Measurements from ENCODE around the gene ENG.
"Not testable (repeated sequence)": the region's sequence is repeated elsewhere in the genome, so short reads cannot be mapped to it uniquely, and the experiment has no call there.

Gene ENG

DNA sequence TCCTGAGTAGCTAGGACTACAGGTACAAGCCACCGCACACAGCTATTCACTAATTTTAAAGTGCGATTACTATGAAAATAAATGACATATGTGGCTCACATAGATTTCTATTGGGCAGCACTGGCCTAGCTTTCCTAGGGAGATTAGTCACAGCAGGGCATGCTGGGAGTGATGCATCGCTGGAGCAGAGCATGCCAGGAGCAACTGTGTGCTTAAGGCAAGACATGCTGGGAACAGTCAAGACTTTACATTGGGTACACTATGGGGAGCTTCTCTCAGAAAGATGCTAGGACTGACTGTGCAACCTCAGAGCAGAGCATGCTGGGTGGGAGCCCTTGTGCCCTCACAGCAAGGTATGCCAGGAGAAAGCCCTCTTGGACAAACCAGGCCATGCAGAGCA lies 35.6 kb upstream of the ENG start:
- no peaks in the 10 kb centered on the region for H3K27me3 ChIP-seq (ENCODE audit: control insufficient read depth, insufficient read depth, low read length, poor library complexity, severe bottlenecking)
- no peak overlapping the region for H3K27ac ChIP-seq (ENCODE audit: insufficient read depth, low read depth, low read length, poor library complexity, severe bottlenecking)
- H3K9me3 ChIP-seq (ENCODE audit: control insufficient read depth, low read length) = no peaks in the 10 kb centered on the region
- 91 to 93% methylated on average over 3 of the region's 3 CpGs for WGBS, 2 experiments
- H3K4me3 ChIP-seq (ENCODE audit: insufficient read depth, low read depth, low read length) = no peak overlapping the region
- H3K36me3 ChIP-seq (ENCODE audit: control insufficient read depth, insufficient read depth, low read length) = peaks cover 56% of the 10 kb centered on the region
- no peaks in the 10 kb centered on the region for H3K4me1 ChIP-seq (ENCODE audit: control insufficient read depth, insufficient read depth, low read length)

DNA sequence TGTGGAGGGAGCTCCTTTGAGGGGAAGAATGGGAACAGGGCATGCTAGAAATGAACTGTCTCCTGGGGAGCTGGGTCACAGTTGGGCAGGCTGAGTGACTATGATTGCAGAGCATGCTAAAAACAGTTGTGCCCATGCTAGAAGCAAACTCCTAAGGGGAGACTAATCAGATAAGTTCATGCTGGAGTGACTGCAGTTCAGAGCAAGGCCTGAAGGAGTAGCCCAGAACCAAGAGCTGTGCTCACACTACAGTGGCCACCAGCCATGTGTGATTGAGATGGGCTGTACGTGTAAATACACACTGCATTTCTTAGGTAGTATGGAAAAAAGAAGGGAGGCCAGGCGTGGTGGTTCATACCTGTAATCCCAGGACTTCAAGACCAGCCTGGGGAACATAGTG lies 33.3 kb upstream of the ENG start:
- no peaks in the 10 kb centered on the region for H3K27me3 ChIP-seq (ENCODE audit: control insufficient read depth, insufficient read depth, low read length, poor library complexity, severe bottlenecking)
- H3K4me1 ChIP-seq (ENCODE audit: control insufficient read depth, insufficient read depth, low read length) = no peaks in the 10 kb centered on the region
- H3K36me3 ChIP-seq (ENCODE audit: control insufficient read depth, insufficient read depth, low read length) = peaks cover 35% of the 10 kb centered on the region
- WGBS, 2 experiments = 81 to 93% methylated on average over 2 of the region's 2 CpGs
- H3K27ac ChIP-seq (ENCODE audit: insufficient read depth, low read depth, low read length, poor library complexity, severe bottlenecking) = no peak overlapping the region
- H3K9me3 ChIP-seq (ENCODE audit: control insufficient read depth, low read length) = no peaks in the 10 kb centered on the region
- no peak overlapping the region for H3K4me3 ChIP-seq (ENCODE audit: insufficient read depth, low read depth, low read length)

DNA sequence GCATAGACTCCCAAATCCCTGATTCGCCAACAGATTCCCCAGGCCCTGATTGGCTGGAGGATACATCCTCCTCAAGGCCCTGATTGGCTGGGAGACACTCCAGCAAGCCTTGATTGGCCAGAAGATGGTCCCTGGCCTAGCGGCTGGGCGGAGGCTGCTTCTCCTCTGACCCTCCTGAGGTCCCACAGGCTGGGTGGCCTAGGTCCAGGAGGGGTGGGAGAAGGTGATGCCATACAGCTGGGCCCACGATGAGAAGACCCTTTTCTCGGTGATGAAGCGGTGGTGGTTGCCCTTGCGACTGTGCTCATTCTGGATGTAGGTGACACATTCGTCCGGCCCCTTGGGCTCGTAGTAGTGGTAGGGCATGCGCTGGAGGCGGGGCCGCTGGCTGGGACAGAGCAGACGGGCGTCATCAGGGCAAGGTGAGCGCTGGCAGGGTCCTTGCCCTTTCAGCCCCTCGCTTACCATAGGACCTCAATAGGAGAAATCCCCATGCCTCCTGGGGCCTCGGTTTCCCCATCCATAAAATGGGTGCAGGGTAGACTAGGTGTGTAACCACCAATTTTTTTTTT lies 32.0 kb upstream of the ENG start:
- H3K4me1 ChIP-seq (ENCODE audit: control insufficient read depth, insufficient read depth, low read length) = no peaks in the 10 kb centered on the region
- no peaks in the 10 kb centered on the region for H3K9me3 ChIP-seq (ENCODE audit: control insufficient read depth, low read length)
- H3K27me3 ChIP-seq (ENCODE audit: control insufficient read depth, insufficient read depth, low read length, poor library complexity, severe bottlenecking) = no peaks in the 10 kb centered on the region
- H3K36me3 ChIP-seq (ENCODE audit: control insufficient read depth, insufficient read depth, low read length) = peaks cover 32% of the 10 kb centered on the region
- H3K4me3 ChIP-seq (ENCODE audit: insufficient read depth, low read depth, low read length) = no peak overlapping the region
- H3K27ac ChIP-seq (ENCODE audit: insufficient read depth, low read depth, low read length, poor library complexity, severe bottlenecking) = no peak overlapping the region
- WGBS, 2 experiments = 96 to 97% methylated on average over 18 of the region's 18 CpGs

DNA sequence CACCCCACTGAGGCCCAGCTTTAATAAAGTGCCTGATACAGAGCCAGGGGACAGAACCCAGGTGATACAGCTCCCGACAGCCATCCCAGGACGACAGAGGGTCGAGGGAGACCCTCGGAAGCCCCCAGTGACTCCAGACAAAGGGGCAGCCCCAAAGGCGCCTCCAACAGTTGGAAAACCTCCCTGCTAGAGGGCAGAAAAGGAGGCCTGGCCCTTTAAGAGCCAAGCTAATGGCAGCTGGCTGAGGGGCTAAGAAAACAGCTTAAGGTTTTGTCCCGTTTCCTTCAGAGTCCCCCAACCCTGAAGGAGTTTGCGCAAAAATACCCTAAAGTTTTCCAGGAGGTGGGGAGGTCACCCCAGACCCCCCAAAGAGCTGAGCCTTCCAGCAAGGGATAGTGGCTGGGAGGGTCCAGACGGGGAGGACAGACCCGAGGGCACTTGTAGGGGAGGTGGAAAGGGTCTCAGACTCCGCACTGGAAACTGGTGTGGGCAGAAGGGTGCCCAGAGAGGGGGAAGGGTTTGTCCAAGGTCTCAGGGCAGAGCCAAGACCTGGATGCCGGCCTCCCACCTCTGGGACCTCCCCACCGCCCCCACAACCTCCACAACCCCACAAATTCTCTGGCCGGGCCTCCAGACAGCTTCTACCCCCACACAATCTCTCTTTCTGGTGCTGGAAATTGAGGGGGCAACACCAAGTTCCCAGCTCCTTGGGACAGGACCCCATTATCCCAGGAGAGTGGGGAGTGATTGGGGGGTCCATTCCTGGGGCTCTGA lies 31.2 kb upstream of the ENG start:
- WGBS, 2 experiments = 74% methylated on average over 13 of the region's 13 CpGs
- no peaks in the 10 kb centered on the region for H3K27me3 ChIP-seq (ENCODE audit: control insufficient read depth, insufficient read depth, low read length, poor library complexity, severe bottlenecking)
- H3K4me3 ChIP-seq (ENCODE audit: insufficient read depth, low read depth, low read length) = no peak overlapping the region
- H3K9me3 ChIP-seq (ENCODE audit: control insufficient read depth, low read length) = no peaks in the 10 kb centered on the region
- no peak overlapping the region for H3K27ac ChIP-seq (ENCODE audit: insufficient read depth, low read depth, low read length, poor library complexity, severe bottlenecking)
- peaks cover 27% of the 10 kb centered on the region for H3K36me3 ChIP-seq (ENCODE audit: control insufficient read depth, insufficient read depth, low read length)
- H3K4me1 ChIP-seq (ENCODE audit: control insufficient read depth, insufficient read depth, low read length) = no peaks in the 10 kb centered on the region

DNA sequence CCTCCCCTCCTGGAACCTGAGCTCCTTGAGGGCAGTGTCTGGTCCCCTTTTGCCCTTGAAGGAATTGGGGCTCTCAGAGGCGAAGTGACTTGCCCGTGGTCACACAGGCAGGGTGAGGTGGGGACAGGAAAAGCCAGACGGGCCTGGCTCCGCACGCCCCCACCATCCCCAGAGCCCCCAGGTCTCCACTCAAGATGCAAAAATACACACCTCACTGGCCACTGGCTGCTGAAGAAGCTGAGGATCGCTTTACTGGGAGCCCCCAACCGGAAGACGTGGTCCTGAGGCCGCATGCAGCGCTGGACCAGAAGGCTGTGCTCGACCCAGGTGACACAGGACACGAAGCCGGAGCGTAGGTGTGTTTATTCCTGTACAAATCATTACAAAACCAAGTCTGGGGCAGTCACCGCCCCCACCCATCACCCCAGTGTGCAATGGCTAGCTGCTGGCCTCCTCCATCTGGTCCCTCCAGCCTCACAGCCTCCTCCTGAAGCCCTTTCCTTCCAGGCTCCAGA lies 30.6 kb upstream of the ENG start:
- Histone ChIP-seq H3K4me3 (ENCODE audit: insufficient read depth, low read depth, low read length) (no peak overlapping the region), H3K36me3 (ENCODE audit: control insufficient read depth, insufficient read depth, low read length) (peaks cover 21% of the 10 kb centered on the region), H3K9me3 (ENCODE audit: control insufficient read depth, low read length) (no peaks in the 10 kb centered on the region), H3K27ac (ENCODE audit: insufficient read depth, low read depth, low read length, poor library complexity, severe bottlenecking) (no peak overlapping the region), H3K4me1 (ENCODE audit: control insufficient read depth, insufficient read depth, low read length) (no peaks in the 10 kb centered on the region), H3K27me3 (ENCODE audit: control insufficient read depth, insufficient read depth, low read length, poor library complexity, severe bottlenecking) (no peaks in the 10 kb centered on the region)
- 91% methylated on average over 15 of the region's 15 CpGs for WGBS, 2 experiments

DNA sequence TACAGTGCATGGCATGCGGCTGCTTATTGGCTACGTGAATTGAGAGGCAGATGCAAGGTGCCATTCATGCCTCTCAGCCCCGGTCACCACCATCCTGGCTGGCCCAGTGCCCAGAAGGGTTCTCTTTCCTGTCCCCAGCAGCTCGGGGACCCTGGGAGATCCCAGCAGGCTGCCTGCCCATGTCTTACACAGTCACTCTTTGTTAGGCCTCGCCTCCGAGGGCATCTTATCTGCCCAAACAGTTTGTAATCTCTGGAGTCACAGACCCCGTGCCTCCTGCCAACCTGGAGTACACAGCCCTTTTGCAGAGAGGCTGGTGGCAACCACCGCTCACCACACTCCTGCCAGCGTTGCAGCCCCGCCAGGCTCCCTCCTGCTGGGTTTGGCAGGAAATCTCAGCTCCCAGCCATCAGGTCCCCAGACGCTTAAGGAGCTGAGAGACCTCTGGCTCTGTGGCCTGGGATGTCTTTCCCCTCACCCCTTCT lies 30.0 kb upstream of the ENG start:
- Histone ChIP-seq H3K36me3 (ENCODE audit: control insufficient read depth, insufficient read depth, low read length) (peaks cover 18% of the 10 kb centered on the region), H3K27me3 (ENCODE audit: control insufficient read depth, insufficient read depth, low read length, poor library complexity, severe bottlenecking) (no peaks in the 10 kb centered on the region), H3K4me1 (ENCODE audit: control insufficient read depth, insufficient read depth, low read length) (no peaks in the 10 kb centered on the region), H3K9me3 (ENCODE audit: control insufficient read depth, low read length) (no peaks in the 10 kb centered on the region), H3K4me3 (ENCODE audit: insufficient read depth, low read depth, low read length) (no peak overlapping the region), H3K27ac (ENCODE audit: insufficient read depth, low read depth, low read length, poor library complexity, severe bottlenecking) (no peak overlapping the region)
- 79 to 82% methylated on average over 11 of the region's 11 CpGs for WGBS, 2 experiments

DNA sequence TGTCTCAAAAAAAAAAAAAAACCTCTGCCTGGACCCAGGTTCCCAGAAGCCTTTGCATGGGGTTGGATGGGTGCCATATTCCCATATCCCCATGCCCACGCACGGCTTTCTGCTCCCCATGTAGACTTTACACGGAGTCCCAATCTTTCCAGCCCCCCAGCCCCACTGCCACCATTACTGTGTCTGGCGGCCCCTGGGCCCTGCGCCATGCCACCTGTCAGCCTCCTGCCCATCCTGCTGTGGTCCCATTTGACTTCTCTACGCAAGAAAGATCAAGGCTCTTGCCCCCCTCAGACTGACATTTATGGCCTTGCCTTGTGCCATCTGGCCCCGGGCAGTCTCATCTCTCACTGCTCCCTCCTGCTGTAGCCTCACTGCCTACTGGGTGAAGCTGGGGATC lies 29.5 kb upstream of the ENG start:
- WGBS, 2 experiments = 94 to 96% methylated on average over 7 of the region's 7 CpGs
- Histone ChIP-seq H3K27me3 (ENCODE audit: control insufficient read depth, insufficient read depth, low read length, poor library complexity, severe bottlenecking) (no peaks in the 10 kb centered on the region), H3K36me3 (ENCODE audit: control insufficient read depth, insufficient read depth, low read length) (peaks cover 18% of the 10 kb centered on the region), H3K9me3 (ENCODE audit: control insufficient read depth, low read length) (no peaks in the 10 kb centered on the region), H3K4me1 (ENCODE audit: control insufficient read depth, insufficient read depth, low read length) (no peaks in the 10 kb centered on the region), H3K4me3 (ENCODE audit: insufficient read depth, low read depth, low read length) (no peak overlapping the region), H3K27ac (ENCODE audit: insufficient read depth, low read depth, low read length, poor library complexity, severe bottlenecking) (no peak overlapping the region)

DNA sequence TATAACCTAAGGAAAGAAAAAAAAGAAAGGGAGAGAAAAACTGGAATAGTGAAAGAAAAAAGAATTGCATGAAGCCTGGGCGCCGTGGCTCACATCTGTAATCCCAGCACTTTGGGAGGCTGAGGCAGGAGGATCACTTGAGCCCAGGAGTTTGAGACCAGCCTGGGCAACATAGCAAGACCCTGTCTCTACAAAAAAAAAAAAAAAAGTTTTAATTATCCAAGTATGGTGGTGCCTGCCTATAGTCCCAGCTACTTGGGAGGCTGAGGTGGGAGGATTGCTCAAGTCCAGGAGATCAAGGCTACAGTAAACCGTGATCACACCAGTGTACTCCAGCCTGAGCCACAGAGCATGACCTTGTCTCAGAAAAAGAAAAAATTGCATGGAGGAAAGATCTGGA lies 27.3 kb upstream of the ENG start:
- not testable (repeated sequence) for H3K9me3 ChIP-seq (ENCODE audit: control insufficient read depth, low read length); H3K27ac ChIP-seq (ENCODE audit: insufficient read depth, low read depth, low read length, poor library complexity, severe bottlenecking); H3K4me3 ChIP-seq (ENCODE audit: insufficient read depth, low read depth, low read length); H3K36me3 ChIP-seq (ENCODE audit: control insufficient read depth, insufficient read depth, low read length); H3K27me3 ChIP-seq (ENCODE audit: control insufficient read depth, insufficient read depth, low read length, poor library complexity, severe bottlenecking)
- H3K4me1 ChIP-seq (ENCODE audit: control insufficient read depth, insufficient read depth, low read length) = peaks cover 12% of the 10 kb centered on the region
- 93 to 95% methylated on average over 3 of the region's 3 CpGs for WGBS, 2 experiments

DNA sequence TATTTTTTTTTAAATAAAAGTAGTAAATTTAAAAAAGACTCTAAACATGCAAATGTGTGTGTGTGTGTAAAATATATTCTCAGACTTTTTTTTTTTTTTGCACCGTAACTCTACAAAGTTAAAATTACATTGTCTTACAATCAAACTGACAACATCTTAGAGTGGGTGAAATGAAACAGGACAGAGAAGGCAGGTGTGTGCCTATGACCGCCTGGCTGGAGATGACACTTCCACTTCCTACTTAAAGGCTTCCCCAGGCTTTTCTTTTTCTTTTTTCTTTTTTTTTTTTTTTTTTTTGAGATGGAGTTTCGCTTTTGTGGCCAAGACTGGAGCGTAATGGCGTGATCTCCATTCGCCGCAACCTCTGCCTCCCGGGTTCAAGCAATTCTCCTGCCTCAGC lies 25.7 kb upstream of the ENG start:
- no peak overlapping the region for H3K4me3 ChIP-seq (ENCODE audit: insufficient read depth, low read depth, low read length)
- 70 to 74% methylated on average over 6 to 7 of the region's 8 CpGs for WGBS, 2 experiments
- peaks cover 21% of the 10 kb centered on the region for H3K4me1 ChIP-seq (ENCODE audit: control insufficient read depth, insufficient read depth, low read length)
- no peak overlapping the region for H3K27ac ChIP-seq (ENCODE audit: insufficient read depth, low read depth, low read length, poor library complexity, severe bottlenecking)
- H3K36me3 ChIP-seq (ENCODE audit: control insufficient read depth, insufficient read depth, low read length) = no peaks in the 10 kb centered on the region
- H3K27me3 ChIP-seq (ENCODE audit: control insufficient read depth, insufficient read depth, low read length, poor library complexity, severe bottlenecking) = no peaks in the 10 kb centered on the region
- H3K9me3 ChIP-seq (ENCODE audit: control insufficient read depth, low read length) = no peaks in the 10 kb centered on the region

DNA sequence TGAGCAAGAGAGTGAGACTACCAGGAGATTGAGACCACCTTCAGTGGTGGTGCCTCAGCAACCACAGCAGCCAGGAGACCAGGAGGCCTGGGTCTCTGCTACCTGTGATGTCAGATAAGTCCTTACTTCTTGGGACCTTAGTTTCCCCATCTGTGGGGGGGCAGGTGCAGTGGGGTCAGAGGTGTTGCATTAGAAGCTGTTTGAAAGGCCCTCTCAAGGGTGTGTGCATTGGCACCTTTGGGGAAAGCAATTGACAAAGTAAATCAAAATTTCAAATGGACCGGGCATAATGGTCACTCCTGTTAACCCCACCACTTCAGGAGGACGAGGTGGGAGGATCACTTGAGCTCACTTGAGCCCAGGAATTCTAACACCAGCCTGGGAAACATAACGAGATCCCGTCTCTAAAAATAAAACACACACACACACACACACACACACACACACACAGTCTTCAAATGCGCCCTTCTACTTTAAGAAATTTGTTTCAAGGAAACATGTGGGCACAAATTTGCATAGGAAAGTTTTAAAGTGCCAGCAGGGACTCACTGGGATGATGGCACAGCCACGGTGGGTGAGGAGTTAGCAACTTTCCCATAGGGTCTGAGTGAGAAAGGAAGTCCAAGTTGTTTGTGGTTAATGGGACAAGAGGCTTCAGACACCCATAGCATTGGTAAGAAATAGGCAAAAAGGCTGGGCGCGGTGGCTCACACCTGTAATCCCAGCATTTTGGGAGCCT lies 24.4 kb upstream of the ENG start:
- Histone ChIP-seq H3K9me3 (ENCODE audit: control insufficient read depth, low read length) (no peaks in the 10 kb centered on the region), H3K27ac (ENCODE audit: insufficient read depth, low read depth, low read length, poor library complexity, severe bottlenecking) (no peak overlapping the region), H3K4me3 (ENCODE audit: insufficient read depth, low read depth, low read length) (no peak overlapping the region), H3K36me3 (ENCODE audit: control insufficient read depth, insufficient read depth, low read length) (no peaks in the 10 kb centered on the region), H3K27me3 (ENCODE audit: control insufficient read depth, insufficient read depth, low read length, poor library complexity, severe bottlenecking) (no peaks in the 10 kb centered on the region), H3K4me1 (ENCODE audit: control insufficient read depth, insufficient read depth, low read length) (peaks cover 24% of the 10 kb centered on the region)
- 90 to 91% methylated on average over 8 of the region's 8 CpGs for WGBS, 2 experiments

Data from ectodermal cell (in vitro differentiated cells).